Stomach smooth muscle (tissue), 2 donors: ENCODE measurements around the gene PTH.

Source experiments
- H3K27ac ChIP-seq: one replicate; pipeline ENCODE4 v1.7.0; 2013; ENCODE audit warnings: mild to moderate bottlenecking, low read length, inconsistent platforms
- H3K27me3 ChIP-seq, 2 donors: one replicate each; pipeline ENCODE4 v1.7.0; 2013; ENCODE audit warnings: low read length in 2 of 2; ENCODE audit not compliant: insufficient read depth in 2 of 2, control insufficient read depth in 1 of 2
- H3K36me3 ChIP-seq, 2 donors: one replicate each; pipeline ENCODE4 v1.7.0; 2013; ENCODE audit warnings: low read length in 2 of 2; ENCODE audit not compliant: control insufficient read depth in 2 of 2, insufficient read depth in 2 of 2
- H3K4me1 ChIP-seq: one replicate; pipeline ENCODE4 v1.7.0; 2013; ENCODE audit warnings: low read length; ENCODE audit not compliant: control insufficient read depth, insufficient read depth
- H3K4me3 ChIP-seq, 2 donors: one replicate each; pipeline ENCODE4 v1.7.0; 2013; ENCODE audit warnings: low read length in 2 of 2
- H3K9ac ChIP-seq, 2 donors: one replicate each; pipeline ENCODE4 v1.7.0; 2013; ENCODE audit warnings: low read length in 2 of 2, mild to moderate bottlenecking in 1 of 2
- H3K9me3 ChIP-seq, 2 donors: one replicate each; pipeline ENCODE4 v1.7.0; 2013; ENCODE audit warnings: low read length in 2 of 2; ENCODE audit not compliant: control insufficient read depth in 2 of 2
- donor health status: healthy.
- donor health status: Pancreatic carcinoma.

Gene PTH

GRCh38 chr11:13479688-13480087, 16.1 kb downstream of the PTH start:
- H3K27me3 ChIP-seq = no peaks in the 10 kb centered on the region
- H3K27ac ChIP-seq = no peak overlapping the region
- H3K9me3 ChIP-seq = no peaks in the 10 kb centered on the region
- no peaks in the 10 kb centered on the region for H3K4me1 ChIP-seq
- H3K9ac ChIP-seq = no peak overlapping the region
- no peak overlapping the region for H3K4me3 ChIP-seq
- H3K36me3 ChIP-seq = no peaks in the 10 kb centered on the region

GRCh38 chr11:13475091-13475490, 20.7 kb downstream of the PTH start:
- Histone ChIP-seq H3K9ac (no peak overlapping the region), H3K27ac (no peak overlapping the region), H3K27me3 (peaks cover 0 to 3% of the 10 kb centered on the region in 2 donors), H3K9me3 (no peaks in the 10 kb centered on the region), H3K36me3 (no peaks in the 10 kb centered on the region), H3K4me1 (no peaks in the 10 kb centered on the region), H3K4me3 (no peak overlapping the region)

- H3K4me1 ChIP-seq = no peaks in the 10 kb centered on the region
- no peak overlapping the region for H3K9ac ChIP-seq
- no peaks in the 10 kb centered on the region for H3K36me3 ChIP-seq
- H3K27me3 ChIP-seq = peaks cover 2 to 3% of the 10 kb centered on the region in 2 donors
- no peaks in the 10 kb centered on the region for H3K9me3 ChIP-seq
- no peak overlapping the region for H3K27ac ChIP-seq
- no peak overlapping the region for H3K4me3 ChIP-seq
Measured at GRCh38 chr11:13473013-13473722, 22.6 kb downstream of the PTH start.

- H3K4me3 ChIP-seq = no peak overlapping the region
- no peaks in the 10 kb centered on the region for H3K36me3 ChIP-seq
- no peak overlapping the region for H3K9ac ChIP-seq
- peaks cover 4% of the 10 kb centered on the region for H3K4me1 ChIP-seq
- peaks cover 2 to 3% of the 10 kb centered on the region in 2 donors for H3K27me3 ChIP-seq
- no peak overlapping the region for H3K27ac ChIP-seq
- H3K9me3 ChIP-seq = no peaks in the 10 kb centered on the region
Measured at GRCh38 chr11:13468750-13469149, 27.0 kb downstream of the PTH start.

GRCh38 chr11:13465909-13466371, 29.9 kb downstream of the PTH start:
- Histone ChIP-seq H3K27me3 (peaks cover 2 to 3% of the 10 kb centered on the region in 2 donors), H3K4me1 (peaks cover 15% of the 10 kb centered on the region), H3K4me3 (no peak overlapping the region), H3K36me3 (no peaks in the 10 kb centered on the region), H3K9ac (no peak overlapping the region), H3K27ac (no peak overlapping the region), H3K9me3 (no peaks in the 10 kb centered on the region)

GRCh38 chr11:13463779-13464290, 32.0 kb downstream of the PTH start:
- H3K27me3 ChIP-seq = no peaks in the 10 kb centered on the region
- no peaks in the 10 kb centered on the region for H3K9me3 ChIP-seq
- H3K27ac ChIP-seq = peak overlapping the region; percentile 81
- no peaks in the 10 kb centered on the region for H3K36me3 ChIP-seq
- H3K4me1 ChIP-seq = peaks cover 15% of the 10 kb centered on the region
- H3K4me3 ChIP-seq = peak overlapping the region; percentile 85 to 89
- peak overlapping the region; percentile 69 to 92 for H3K9ac ChIP-seq

GRCh38 chr11:13462901-13463778, 32.7 kb downstream of the PTH start, which contains the start of gene BTBD10:
Gene BTBD10 (minus strand): TSS chr11:13463222. CDS start chr11:13445124, 18,098 bp downstream.
- Histone ChIP-seq H3K27ac (peak within 1 kb of the TSS; percentile 81), H3K27me3 (no peaks in the 10 kb centered on the region), H3K4me1 (peaks cover 15% of the 10 kb centered on the region), H3K36me3 (no peaks in the 10 kb centered on the region), H3K9ac (peak within 1 kb of the TSS; percentile 69 to 92), H3K9me3 (no peaks in the 10 kb centered on the region), H3K4me3 (peak within 1 kb of the TSS; percentile 85 to 89)

GRCh38 chr11:13462311-13462900, 33.4 kb downstream of the PTH start:
- H3K27ac ChIP-seq = peak overlapping the region; percentile 81
- peak overlapping the region; percentile 69 to 92 for H3K9ac ChIP-seq
- no peaks in the 10 kb centered on the region for H3K9me3 ChIP-seq
- H3K36me3 ChIP-seq = no peaks in the 10 kb centered on the region
- no peaks in the 10 kb centered on the region for H3K27me3 ChIP-seq
- peak overlapping the region; percentile 85 to 89 for H3K4me3 ChIP-seq
- H3K4me1 ChIP-seq = peaks cover 15% of the 10 kb centered on the region

GRCh38 chr11:13461291-13461690, 34.5 kb downstream of the PTH start:
- Histone ChIP-seq H3K4me3 (no peak overlapping the region), H3K36me3 (no peaks in the 10 kb centered on the region), H3K9ac (no peak overlapping the region), H3K27me3 (no peaks in the 10 kb centered on the region), H3K4me1 (peaks cover 15% of the 10 kb centered on the region), H3K9me3 (no peaks in the 10 kb centered on the region), H3K27ac (no peak overlapping the region)

- H3K27me3 ChIP-seq = no peaks in the 10 kb centered on the region
- no peak overlapping the region for H3K27ac ChIP-seq
- H3K9ac ChIP-seq = no peak overlapping the region
- H3K9me3 ChIP-seq = no peaks in the 10 kb centered on the region
- H3K4me1 ChIP-seq = peaks cover 3% of the 10 kb centered on the region
- no peaks in the 10 kb centered on the region for H3K36me3 ChIP-seq
- H3K4me3 ChIP-seq = no peak overlapping the region
Measured at GRCh38 chr11:13450832-13451397, 44.9 kb downstream of the PTH start.
